PFSK-1 (cell line): ENCODE data around the gene KRTAP10-1.

Experiments
- POLR2AphosphoS5 ChIP-seq: IDR thresholded peaks from 2 replicates; pipeline ENCODE4 v1.6.1; 2012; ENCODE audit warnings: low read depth, mild to moderate bottlenecking, control low read depth, low read length, moderate library complexity
- REST ChIP-seq, 2 experiments: IDR thresholded peaks; 2 replicates each; pipeline versions ENCODE4 v1.6.1 to v1.8.0; 2011 to 2012; ENCODE audit warnings: low read depth in 2 of 2, low read length in 2 of 2, control low read depth in 1 of 2, inconsistent platforms in 1 of 2, mild to moderate bottlenecking in 1 of 2, moderate library complexity in 1 of 2; ENCODE audit not compliant: insufficient read depth in 1 of 2
- SIN3A ChIP-seq: IDR thresholded peaks from 2 replicates; pipeline ENCODE4 v1.6.1; 2012; ENCODE audit warnings: mild to moderate bottlenecking, low read length, moderate library complexity, borderline replicate concordance; ENCODE audit not compliant: insufficient read depth
- TAF1 ChIP-seq: IDR thresholded peaks from 2 replicates; pipeline ENCODE4 v1.6.1; 2012; ENCODE audit warnings: low read length, control low read depth, borderline replicate concordance; ENCODE audit not compliant: insufficient read depth

GRCh38 chr21:44518686-44519085, 21.3 kb downstream of the KRTAP10-1 start:
- TF ChIP-seq POLR2AphosphoS5 = no peak
- TF ChIP-seq REST (IDR thresholded peaks at IDR 0.05; ENCODE audit: insufficient read depth in 1 of 2, low read depth in 2 of 2, low read length in 2 of 2) = no peak
- TF ChIP-seq SIN3A = no peak
- no peak for TF ChIP-seq TAF1
